Stimulated activated CD4-positive, alpha-beta T cell treated with anti-CD3 and anti-CD28 coated beads, Interleukin-12 subunit alpha, Interleukin-12 subunit beta, amount 100 ng/mL, for 24 hours (primary cell): ENCODE results near the gene KLHL7.
"Not testable (repeated sequence)": the region's sequence is repeated elsewhere in the genome, so short reads cannot be mapped to it uniquely, and the experiment has no call there.

Experiments
- DNase-seq, 2 experiments: peaks; one replicate each; pipeline ENCODE4 v3.0.0-alpha.2; 2020; ENCODE audit warnings: low read depth in 2 of 2

Gene KLHL7

GRCh38 chr7:23106823-23107663 lies 1.5 kb downstream of the KLHL7 start:
- DNase-seq, result no peak

- no peak for DNase-seq
Observed at GRCh38 chr7:23107781-23108180, 2.2 kb downstream of the KLHL7 start.

- no peak for DNase-seq
Observed at GRCh38 chr7:23108995-23109394, 3.4 kb downstream of the KLHL7 start.

DNA sequence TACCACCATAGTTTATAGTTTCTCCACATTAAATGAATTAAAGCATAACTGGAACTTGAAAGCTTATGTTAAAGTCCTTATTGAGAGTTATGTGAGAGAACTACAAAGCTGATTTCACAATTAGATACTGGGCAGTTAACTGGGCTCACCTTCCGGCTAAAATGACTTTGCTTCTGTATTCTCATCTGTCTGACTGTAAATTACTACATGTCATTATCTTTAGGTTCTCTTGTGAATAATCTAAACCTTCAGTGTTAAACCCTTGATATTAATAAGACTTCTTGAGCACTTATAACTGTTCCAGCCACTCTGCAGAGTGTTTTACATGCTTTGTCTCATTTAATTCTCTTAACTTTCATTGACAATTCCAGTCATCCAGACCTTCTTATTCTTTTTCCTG lies 3.9 kb downstream of the KLHL7 start:
- no peak for DNase-seq

DNA sequence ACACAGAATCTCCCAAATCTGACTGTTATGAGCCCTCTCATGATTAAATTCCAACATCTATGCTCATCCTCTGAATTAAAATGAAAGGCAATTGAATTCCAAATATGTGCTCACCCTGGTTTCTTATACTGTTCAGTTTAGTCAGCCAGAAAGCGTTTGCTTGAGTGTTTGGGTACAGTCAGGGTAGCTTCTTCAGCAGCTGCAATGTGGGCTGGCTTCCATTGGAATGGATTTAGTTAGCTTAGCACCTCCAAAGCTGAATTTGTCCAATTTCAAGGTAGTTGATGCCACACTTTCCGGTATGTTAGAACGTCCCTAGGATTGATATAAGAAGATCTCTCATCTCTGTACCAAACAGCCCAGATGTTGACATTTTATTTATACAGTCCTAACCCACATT lies 9.3 kb downstream of the KLHL7 start:
- no peak for DNase-seq

DNA sequence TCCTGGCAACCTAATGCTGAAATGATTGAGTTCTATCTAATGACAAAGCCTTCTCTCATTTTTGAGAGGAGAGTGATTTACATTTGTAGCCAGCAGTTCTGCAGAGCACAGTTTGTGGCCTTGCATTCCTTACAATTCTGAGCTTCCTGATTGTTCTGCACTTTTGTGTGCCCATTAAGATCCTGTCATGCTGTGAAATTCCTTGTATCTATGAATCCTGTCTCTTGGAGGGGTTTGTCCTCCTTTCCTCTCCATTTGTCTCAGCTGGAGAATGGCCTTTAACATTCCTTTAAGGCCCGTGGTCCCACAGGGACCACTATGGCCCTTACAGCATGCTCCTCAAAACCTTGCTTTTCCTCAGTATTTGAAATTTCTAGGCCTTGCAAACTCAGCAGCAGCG lies 10.4 kb downstream of the KLHL7 start:
- DNase-seq, result no peak

GRCh38 chr7:23117841-23118240 lies 12.3 kb downstream of the KLHL7 start:
- no peak for DNase-seq

- no peak for DNase-seq
Observed at GRCh38 chr7:23120106-23120505, 14.5 kb downstream of the KLHL7 start.

DNA sequence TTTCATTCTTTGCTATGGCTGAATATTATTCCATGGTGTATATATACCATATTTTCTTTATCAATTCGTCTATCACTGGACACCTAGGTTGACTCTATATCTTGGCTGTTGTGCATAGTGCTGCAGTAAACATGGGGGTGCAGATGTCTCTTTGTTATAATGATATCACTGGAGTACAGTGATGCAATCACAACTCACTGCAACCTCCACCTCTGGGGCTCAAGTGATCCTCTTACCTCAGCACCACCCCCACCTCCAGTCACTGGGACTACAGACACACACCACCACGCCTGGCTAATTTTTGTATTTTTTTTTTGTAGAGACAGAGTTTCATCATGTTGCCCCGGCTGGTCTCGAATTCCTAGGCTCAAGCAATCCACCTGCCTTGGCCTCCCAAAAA lies 15.6 kb downstream of the KLHL7 start:
- no peak for DNase-seq

GRCh38 chr7:23123007-23123406 lies 17.4 kb downstream of the KLHL7 start:
- DNase-seq, result no peak

DNA sequence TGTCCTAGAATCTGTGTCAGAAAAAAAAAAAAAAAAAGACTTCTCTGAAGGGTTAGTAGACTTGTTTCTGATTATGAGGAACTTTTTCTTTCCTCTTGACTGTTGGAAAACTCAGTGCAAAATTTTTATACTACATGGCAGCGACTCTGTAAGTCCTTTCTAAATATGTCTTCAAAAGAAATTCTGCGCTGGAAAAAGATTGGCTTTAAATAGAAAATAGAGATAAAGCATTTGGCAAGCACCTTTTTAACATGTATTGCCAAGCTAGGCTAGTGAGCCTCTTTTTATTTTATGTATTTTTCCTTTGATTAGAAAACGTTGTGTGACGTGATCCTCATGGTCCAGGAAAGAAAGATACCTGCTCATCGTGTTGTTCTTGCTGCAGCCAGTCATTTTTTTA lies 17.9 kb downstream of the KLHL7 start:
- no peak for DNase-seq

- DNase-seq, result no peak
Observed at GRCh38 chr7:23129036-23129435, 23.5 kb downstream of the KLHL7 start.

- not testable (repeated sequence) for DNase-seq
Observed at GRCh38 chr7:23131799-23132198, 26.2 kb downstream of the KLHL7 start.

DNA sequence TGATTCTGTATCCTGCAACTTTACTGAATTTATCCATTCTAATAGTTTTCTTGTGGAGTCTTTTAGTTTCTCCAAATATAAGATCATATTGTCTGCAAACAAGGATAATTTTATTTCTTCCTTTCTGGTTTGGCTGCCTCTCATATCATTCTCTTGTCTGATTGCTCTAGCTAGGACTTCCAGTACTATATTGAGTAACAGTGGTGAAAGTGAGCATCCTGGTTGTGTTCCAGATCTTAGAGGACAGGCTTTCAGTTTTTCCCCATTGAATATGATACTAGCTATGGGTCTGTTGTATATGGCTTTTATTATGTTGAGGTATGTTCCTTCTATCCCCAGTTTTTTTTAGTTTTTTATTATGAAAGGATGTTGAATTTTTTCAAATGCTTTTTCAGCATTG lies 28.2 kb downstream of the KLHL7 start:
- DNase-seq, result no peak

- DNase-seq, result no peak
Observed at GRCh38 chr7:23135755-23136154, 30.2 kb downstream of the KLHL7 start.

DNA sequence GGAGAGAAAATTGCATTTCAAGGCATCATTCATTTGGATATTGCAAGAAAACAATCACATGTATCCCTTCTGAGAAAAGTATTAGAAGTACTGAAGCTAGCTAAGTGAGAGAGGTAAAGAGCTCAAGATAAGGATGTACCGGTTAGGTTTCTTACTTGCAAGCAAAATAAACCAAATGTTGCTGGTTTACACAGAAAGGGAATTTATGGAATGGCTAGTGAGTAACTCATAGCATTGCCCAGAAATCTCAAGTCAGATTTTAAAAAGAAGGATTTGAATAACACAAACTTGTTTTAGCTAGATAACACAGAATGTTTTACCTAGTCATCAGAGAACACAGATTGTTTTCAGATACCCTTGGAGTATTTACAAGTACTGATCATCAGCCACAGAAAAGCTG lies 30.6 kb downstream of the KLHL7 start:
- DNase-seq, result no peak

- DNase-seq, result no peak
Observed at GRCh38 chr7:23157679-23158078, 52.1 kb downstream of the KLHL7 start.

GRCh38 chr7:23158546-23158945 lies 53.0 kb downstream of the KLHL7 start:
- DNase-seq, result no peak

GRCh38 chr7:23161482-23161881 lies 55.9 kb downstream of the KLHL7 start:
- no peak for DNase-seq

DNA sequence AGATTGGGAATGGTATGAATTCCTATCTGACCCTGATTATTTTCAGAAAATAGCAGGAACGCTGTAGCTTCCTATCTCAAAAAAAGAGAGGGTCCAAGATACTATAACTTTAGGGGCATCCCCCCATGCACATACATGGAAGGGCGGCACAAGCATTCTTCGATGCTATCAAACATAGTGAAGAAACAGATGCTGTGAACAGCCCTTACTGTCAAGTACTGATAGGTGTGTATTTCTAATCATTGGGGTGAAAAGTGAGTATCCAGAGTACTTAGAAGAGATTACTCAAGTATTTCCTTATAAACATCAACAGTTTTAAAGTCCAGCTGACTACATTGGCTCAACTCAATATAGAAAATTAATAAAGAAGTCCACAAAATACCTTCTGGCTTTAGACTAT lies 59.3 kb downstream of the KLHL7 start:
- no peak for DNase-seq

GRCh38 chr7:23165316-23165715 lies 59.7 kb downstream of the KLHL7 start:
- DNase-seq, result no peak

- no peak for DNase-seq
Observed at GRCh38 chr7:23167691-23168090, 62.1 kb downstream of the KLHL7 start.

DNA sequence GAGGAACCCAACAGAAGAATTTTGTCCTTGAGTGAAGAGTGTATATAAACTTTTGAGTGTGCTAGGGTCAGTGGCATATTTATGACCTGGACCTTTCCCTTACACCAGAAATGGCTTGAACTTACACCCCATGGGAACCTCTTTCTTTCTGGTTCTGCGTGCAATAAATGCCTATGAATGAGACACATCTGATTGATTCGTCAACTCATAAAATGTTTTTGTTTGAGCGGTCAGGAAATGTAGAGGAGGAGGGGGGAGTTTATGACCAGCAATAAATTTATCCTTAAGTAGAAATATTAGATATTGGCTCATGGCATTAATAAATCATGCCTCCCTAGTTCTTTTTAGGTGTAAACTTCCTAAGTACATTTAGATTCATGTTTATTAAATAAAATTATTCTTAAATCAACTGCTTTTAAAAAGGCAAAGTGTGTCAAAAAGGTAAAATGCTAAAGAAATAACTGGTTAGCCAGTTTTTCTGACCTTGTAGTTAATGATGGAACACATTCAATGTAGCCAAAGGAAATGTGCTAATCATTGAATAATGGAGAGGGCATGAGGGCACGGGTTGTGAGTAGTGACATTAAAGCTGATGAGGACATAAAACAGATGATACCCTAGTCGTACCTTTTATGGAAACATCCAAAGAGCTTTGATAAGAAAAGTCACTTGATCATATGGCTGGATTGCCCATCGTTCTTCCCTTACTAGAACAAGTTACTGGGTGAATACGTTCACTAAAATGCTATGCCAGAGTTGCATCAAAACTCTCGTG lies 62.7 kb downstream of the KLHL7 start:
- DNase-seq, result no peak
